K562 treated with DMSO at 1 percent for 4 hours (cell line): ENCODE data around the gene UMPS. TPM values are rescaled to one million over a fixed set of nuclear protein-coding genes. Genes with fewer than 3 reads are reported as not detected.

Experiments used
- total RNA-seq: library from RNA; unstranded; fragments of 300-600 nt; gene quantifications from 2 replicates; pipeline ENCODE4 v1.2.3, GENCODE V29; 2022; ENCODE audit not compliant: insufficient read depth

Gene UMPS
- 7.0 and 9.7 TPM in 2 replicates for total RNA-seq

DNA sequence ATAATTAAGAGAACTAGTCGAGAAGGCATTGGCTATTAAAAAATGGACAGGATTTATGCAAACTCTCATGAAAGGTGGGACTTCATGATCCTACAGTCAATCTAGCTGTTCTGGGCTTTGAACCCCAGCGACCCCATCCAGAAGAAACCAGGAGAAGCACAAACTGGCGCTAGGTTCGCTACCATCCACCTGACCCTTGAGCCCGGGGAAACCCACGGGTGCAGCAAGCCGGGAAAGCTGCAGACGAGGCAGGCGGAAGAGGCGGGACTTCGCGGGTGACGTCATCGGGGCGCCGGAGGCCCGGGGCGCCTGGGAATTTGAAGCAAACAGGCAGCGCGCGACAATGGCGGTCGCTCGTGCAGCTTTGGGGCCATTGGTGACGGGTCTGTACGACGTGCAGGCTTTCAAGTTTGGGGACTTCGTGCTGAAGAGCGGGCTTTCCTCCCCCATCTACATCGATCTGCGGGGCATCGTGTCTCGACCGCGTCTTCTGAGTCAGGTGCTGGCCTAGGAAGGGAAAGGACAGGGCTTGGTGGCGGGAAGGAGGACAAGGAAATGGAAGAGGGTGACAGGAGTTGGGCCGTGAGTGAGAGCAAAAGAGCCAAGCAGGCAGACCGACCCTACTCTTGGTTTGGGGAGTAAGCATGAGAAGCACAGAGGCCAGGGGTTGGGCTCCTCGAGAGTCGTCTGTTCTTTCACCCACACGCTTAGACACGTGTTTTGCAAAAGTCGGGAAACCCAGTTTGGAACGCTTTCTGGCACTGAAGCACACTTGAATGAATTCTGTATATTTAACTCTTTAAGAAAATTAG, at the start of gene UMPS:
Gene UMPS (plus strand): TSS at position 324 of the 812 bp plus-strand sequence. CDS start 20 bp downstream, at position 344.

Other genes with a start within 250 kb of the UMPS start
- gene ITGB5, start 156.9 kb downstream of the UMPS start, total RNA-seq, result 26.2 and 28.0 TPM in 2 replicates
- gene MUC13, start 204.3 kb downstream of the UMPS start, total RNA-seq, result not detected in 2 replicates